ENCODE measurements around the gene TMCO4.

DNA sequence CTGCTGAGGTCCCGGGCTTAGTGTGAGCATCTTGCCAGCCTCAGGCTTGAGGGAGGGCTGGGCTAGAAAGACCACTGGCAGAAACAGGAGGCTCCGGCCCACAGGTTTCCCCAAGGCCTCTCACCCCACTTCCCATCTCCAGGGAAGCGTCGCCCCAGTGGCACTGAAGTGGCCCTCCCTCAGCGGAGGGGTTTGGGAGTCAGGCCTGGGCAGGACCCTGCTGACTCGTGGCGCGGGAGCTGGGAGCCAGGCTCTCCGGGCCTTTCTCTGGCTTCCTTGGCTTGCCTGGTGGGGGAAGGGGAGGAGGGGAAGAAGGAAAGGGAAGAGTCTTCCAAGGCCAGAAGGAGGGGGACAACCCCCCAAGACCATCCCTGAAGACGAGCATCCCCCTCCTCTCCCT lies 142.2 kb downstream of the TMCO4 start:
- TF ChIP-seq CTCF (conservative IDR thresholded peaks at IDR 0.05; ENCODE audit: low read length) (no peak), EZH2phosphoT487 (IDR thresholded peaks at IDR 0.05; ENCODE audit: borderline replicate concordance, low read depth, low read length) (no peak)
